Heart right ventricle (tissue), 16 donors: ENCODE data around the gene ZNF221. TPM values are rescaled to one million over a fixed set of nuclear protein-coding genes. Genes with fewer than 3 reads are reported as not detected.

ENCODE experiments used
- ATAC-seq, 8 donors: fragments of 200-7000 bp; cut with Tn5 transposase; one replicate each; pipeline ENCODE4 v1.9.1; 2020; ENCODE audit warnings: mild to moderate bottlenecking in 8 of 8, moderate library complexity in 8 of 8, moderate number of reproducible peaks in 1 of 8
- DNase-seq, 2 donors: peaks; one replicate each; pipeline ENCODE4 v3.0.0-alpha.2; 2020
- H3K27ac ChIP-seq, 10 donors: fragments of 200-600 bp; sonication (generic) in 2 of 10; one replicate each; pipeline versions ENCODE4 v1.5.0 to v1.8.0; 2020 to 2022; ENCODE audit warnings: mild to moderate bottlenecking in 3 of 10
- H3K27me3 ChIP-seq, 7 donors: fragments of 200-600 bp; one replicate each; pipeline ENCODE4 v1.8.0; 2021 to 2022; ENCODE audit warnings: mild to moderate bottlenecking in 2 of 7
- H3K36me3 ChIP-seq, 9 donors: fragments of 200-600 bp; sonication (generic) in 1 of 9; one replicate each; pipeline versions ENCODE4 v1.5.0 to v1.8.0; 2020 to 2022; ENCODE audit warnings: mild to moderate bottlenecking in 2 of 9
- H3K4me1 ChIP-seq, 9 donors: fragments of 200-600 bp; sonication (generic) in 1 of 9; one replicate each; pipeline versions ENCODE4 v1.5.0 to v1.8.0; 2020 to 2022; ENCODE audit warnings: mild to moderate bottlenecking in 4 of 9
- H3K4me3 ChIP-seq, 10 donors: fragments of 200-600 bp; sonication (generic) in 2 of 10; one replicate each; pipeline versions ENCODE4 v1.5.0 to v1.8.0; 2020 to 2022; ENCODE audit warnings: mild to moderate bottlenecking in 7 of 10, moderate library complexity in 2 of 10
- H3K9me3 ChIP-seq, 11 donors: fragments of 200-600 bp in 10 of 11; sonication (generic) in 2 of 11; one replicate each; pipeline versions ENCODE4 v1.5.0 to v1.8.0; 2013 to 2022; ENCODE audit warnings: mild to moderate bottlenecking in 2 of 11, control low read depth in 1 of 11, moderate library complexity in 1 of 11
- CTCF ChIP-seq, 9 donors: fragments of 200-600 bp; sonication (generic) in 2 of 9; IDR thresholded peaks; one replicate each; pipeline versions ENCODE4 v1.5.0 to v1.8.0; 2021 to 2022; ENCODE audit warnings: antibody characterized with exemption in 9 of 9, mild to moderate bottlenecking in 5 of 9, moderate library complexity in 1 of 9
- WGBS, 2 donors: extraction: QIAGEN DNeasy Blood & Tissue Kit; methylation state at CpG; one replicate each; pipeline ENCODE4 v1.1.7; 2013; ENCODE audit warnings: inconsistent platforms in 1 of 2; 5-methylcytosine and 5-hydroxymethylcytosine counted together
- intact Hi-C, 10 donors: fragments of 100-400 bp; cut with DNase I; formaldehyde crosslinking; loops; one replicate each; pipeline versions ENCODE4 v1.11.1 to v1.14.2; 2022
- polyA plus RNA-seq, 2 donors: library from polyadenylated mRNA; stranded (reverse); fragments of 200-250 nt; gene quantifications; one replicate each; pipeline ENCODE4 v1.2.3, GENCODE V29; 2013
- total RNA-seq, 10 donors: library from RNA; stranded (reverse); fragmentation: NEBNext Ultra II Directional in 3 of 10; extraction: Animal tissue kit (Norgen Biotek cat#: 25700) in 3 of 10; gene quantifications; one replicate each; pipeline versions ENCODE4 v1.2.1 to v1.2.4, GENCODE V29; 2021 to 2023
- donor health status: Arrhythmogenic right ventricular cardiomyopathy.
- donor health status: ischemic (EF 13 %, LVEDD 7.1; RV severe dilation, severe dysfunction).
- donor health status: healthy with polysubstance abuse.
- donor health status: DM: no; HTN: yes; CAD: no.
- donor health status: DM: no; HTN: no; CAD: no.
- donor health status: ischemic (EF 25% LVEDD 6.9; RV normal size, moderate dysfunction).
- donor health status: ischemic (EF 25% LVEDD 5.7; RV mildly dilated, moderate dysfunction).
- donor health status: healthy.
- donor health status: DM: yes; HTN: yes; CAD: no.
- donor health status: Ischemic cardiomyopathy.
- donor health status: ischemic (EF 35%, LVEDD 5.7; RV mildly dilated, moderate dysfunction).
- donor health status: nonischemic (EF 11% LVEDD 7.7; RV severe dilation, severe dysfunction).
- donor health status: DM: yes; HTN: yes; CAD: no.
- donor health status: PGD.
- donor health status: ischemic (EF 29% LVEDD 5.4; RV normal size, mild dysfunction).
- donor health status: nonischemic (EF 23%, LVEDD 6.1; RV moderate dilation, normal function).

Gene ZNF221
- total and polyA plus RNA-seq, 12 donors = 1.1 to 6.7 (median 4.9) TPM

- WGBS, 2 donors = 96% methylated on average over 3 of the region's 3 CpGs
- ATAC-seq (no peak), DNase-seq (no peak)
- TF ChIP-seq CTCF (IDR thresholded peaks at IDR 0.05) = no peak
- Histone ChIP-seq H3K4me3 (no peak overlapping the region), H3K27ac (no peak overlapping the region), H3K4me1 (no peaks in the 10 kb centered on the region), H3K36me3 (peaks cover 0 to 86% (median 12%) of the 10 kb centered on the region in 9 donors), H3K27me3 (no peaks in the 10 kb centered on the region), H3K9me3 (peaks cover 0 to 97% (median 61%) of the 10 kb centered on the region in 11 donors)
- intact Hi-C loops = no loop called here
These were observed 5.8 kb downstream of the ZNF221 start for GRCh38 chr19:43956827-43957226.

- Histone ChIP-seq H3K4me1 (no peaks in the 10 kb centered on the region), H3K9me3 (peaks cover 0 to 99% (median 71%) of the 10 kb centered on the region in 11 donors), H3K36me3 (peaks cover 0 to 90% (median 20%) of the 10 kb centered on the region in 9 donors), H3K27ac (no peak overlapping the region), H3K4me3 (no peak overlapping the region), H3K27me3 (no peaks in the 10 kb centered on the region)
- intact Hi-C loops = no loop called here
- no peak for TF ChIP-seq CTCF (IDR thresholded peaks at IDR 0.05)
- ATAC-seq = no peak
- no peak for DNase-seq
- WGBS, 2 donors = 97 to 98% methylated on average over 3 of the region's 3 CpGs
These were observed 6.9 kb downstream of the ZNF221 start for GRCh38 chr19:43957891-43958290.

DNA sequence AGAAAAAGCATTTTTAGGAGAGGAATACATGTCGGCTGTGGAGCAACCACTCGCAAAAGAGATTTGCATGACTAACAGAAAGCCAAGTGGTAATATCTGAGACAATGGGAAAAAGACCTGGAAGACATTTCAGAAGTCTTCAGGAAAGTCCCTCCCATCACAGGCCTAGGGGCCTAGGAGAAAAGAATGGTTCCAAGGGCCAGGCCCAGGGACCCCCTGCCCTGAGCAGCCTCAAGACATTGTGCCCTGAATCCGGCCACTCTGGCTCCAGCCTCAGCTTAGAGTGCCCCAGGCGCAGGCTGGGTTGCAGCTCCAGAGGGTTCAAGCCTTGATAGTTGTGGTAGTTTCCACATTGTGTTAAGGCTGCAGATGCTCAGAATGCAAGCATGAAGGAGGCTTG, 9.4 kb downstream of the ZNF221 start:
- no peak overlapping the region for H3K4me3 ChIP-seq
- TF ChIP-seq CTCF (IDR thresholded peaks at IDR 0.05) = no peak
- H3K27ac ChIP-seq = no peak overlapping the region
- H3K27me3 ChIP-seq = no peaks in the 10 kb centered on the region
- H3K4me1 ChIP-seq = no peaks in the 10 kb centered on the region
- H3K36me3 ChIP-seq = peaks cover 6 to 94% (median 44%) of the 10 kb centered on the region in 9 donors
- peaks cover 3 to 100% (median 77%) of the 10 kb centered on the region in 11 donors for H3K9me3 ChIP-seq
- DNase-seq (no peak), ATAC-seq (no peak)
- intact Hi-C loops = no loop called here
- WGBS, 2 donors = 73 to 74% methylated on average over 4 of the region's 4 CpGs

DNA sequence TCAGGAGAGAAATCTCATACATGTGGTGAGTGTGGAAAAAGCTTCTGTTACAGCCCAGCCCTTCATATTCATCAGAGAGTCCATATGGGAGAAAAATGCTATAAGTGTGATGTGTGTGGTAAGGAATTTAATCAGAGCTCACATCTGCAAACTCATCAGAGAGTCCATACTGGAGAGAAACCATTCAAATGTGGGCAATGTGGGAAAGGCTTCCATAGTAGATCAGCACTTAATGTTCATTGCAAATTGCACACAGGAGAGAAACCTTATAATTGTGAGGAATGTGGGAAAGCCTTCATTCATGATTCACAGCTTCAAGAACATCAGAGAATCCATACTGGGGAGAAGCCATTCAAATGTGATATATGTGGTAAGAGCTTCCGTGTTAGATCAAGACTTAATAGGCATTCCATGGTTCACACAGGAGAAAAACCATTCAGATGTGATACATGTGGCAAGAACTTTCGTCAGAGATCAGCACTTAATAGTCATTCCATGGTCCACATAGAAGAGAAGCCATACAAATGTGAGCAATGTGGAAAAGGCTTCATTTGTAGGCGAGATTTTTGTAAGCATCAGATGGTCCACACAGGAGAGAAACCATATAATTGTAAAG, 15.2 kb downstream of the ZNF221 start:
- DNase-seq = no peak
- Histone ChIP-seq H3K36me3 (peaks cover 14 to 97% (median 85%) of the 10 kb centered on the region in 9 donors), H3K4me1 (no peaks in the 10 kb centered on the region), H3K9me3 (peaks cover 11 to 100% (median 86%) of the 10 kb centered on the region in 11 donors), H3K4me3 (no peak overlapping the region), H3K27ac (no peak overlapping the region), H3K27me3 (no peaks in the 10 kb centered on the region)
- intact Hi-C loops = no loop called here
- WGBS, 2 donors = 96 to 97% methylated on average over 3 of the region's 3 CpGs
- no peak for TF ChIP-seq CTCF (IDR thresholded peaks at IDR 0.05)
- no peak for ATAC-seq
